B cell (primary cell): ENCODE measurements around the gene BMPER.

ENCODE experiments used
- EZH2 ChIP-seq: IDR thresholded peaks from 2 replicates; pipeline ENCODE4 v1.6.1; 2012; ENCODE audit warnings: borderline replicate concordance, low read depth, mild to moderate bottlenecking, moderate library complexity, low read length; ENCODE audit not compliant: insufficient read depth, poor library complexity, severe bottlenecking
- TF ChIP-seq, protein P1 (sequence below): fragments of 200-600 bp; IDR thresholded peaks from one replicate; pipeline ENCODE4 v1.8.0; 2022; ENCODE audit warnings: antibody characterized with exemption, mild to moderate bottlenecking

DNA sequence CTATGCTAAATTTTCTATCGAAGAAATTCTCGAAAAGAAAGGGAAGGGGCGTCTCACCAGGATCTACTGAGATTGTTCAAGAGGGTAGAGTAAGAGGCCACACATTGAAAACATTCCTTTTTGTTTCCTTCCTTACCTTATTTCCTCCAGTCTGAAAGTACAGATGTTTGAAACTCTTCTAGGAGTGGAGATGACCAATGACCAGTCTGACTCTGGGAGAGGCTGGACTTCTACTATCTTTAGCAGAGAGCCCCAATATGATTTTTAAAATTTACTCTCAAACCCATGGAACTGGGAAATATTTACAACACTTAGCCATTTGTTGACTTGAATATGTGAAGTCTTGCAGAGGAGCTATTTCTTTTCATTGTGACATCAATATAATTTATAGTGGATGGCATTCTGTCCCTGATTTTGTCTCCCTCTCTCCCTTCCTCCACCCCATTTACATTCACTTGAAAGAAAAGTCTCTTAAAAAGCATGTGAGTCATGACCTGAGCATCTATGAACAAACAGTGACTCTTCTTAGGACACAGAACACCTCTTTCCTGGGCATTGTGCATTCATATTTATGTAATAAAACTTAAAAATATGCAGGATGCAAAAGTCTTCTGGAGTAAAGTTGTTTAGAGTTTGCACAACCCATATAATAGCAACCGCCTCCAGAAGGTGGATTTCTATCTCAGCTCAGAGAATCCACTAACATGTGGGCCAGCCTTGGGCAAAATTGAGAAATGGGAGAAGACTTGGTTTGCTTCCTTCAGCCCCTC, 31.2 kb upstream of the BMPER start:
- no peak for TF ChIP-seq EZH2
- TF ChIP-seq, protein P1, sequence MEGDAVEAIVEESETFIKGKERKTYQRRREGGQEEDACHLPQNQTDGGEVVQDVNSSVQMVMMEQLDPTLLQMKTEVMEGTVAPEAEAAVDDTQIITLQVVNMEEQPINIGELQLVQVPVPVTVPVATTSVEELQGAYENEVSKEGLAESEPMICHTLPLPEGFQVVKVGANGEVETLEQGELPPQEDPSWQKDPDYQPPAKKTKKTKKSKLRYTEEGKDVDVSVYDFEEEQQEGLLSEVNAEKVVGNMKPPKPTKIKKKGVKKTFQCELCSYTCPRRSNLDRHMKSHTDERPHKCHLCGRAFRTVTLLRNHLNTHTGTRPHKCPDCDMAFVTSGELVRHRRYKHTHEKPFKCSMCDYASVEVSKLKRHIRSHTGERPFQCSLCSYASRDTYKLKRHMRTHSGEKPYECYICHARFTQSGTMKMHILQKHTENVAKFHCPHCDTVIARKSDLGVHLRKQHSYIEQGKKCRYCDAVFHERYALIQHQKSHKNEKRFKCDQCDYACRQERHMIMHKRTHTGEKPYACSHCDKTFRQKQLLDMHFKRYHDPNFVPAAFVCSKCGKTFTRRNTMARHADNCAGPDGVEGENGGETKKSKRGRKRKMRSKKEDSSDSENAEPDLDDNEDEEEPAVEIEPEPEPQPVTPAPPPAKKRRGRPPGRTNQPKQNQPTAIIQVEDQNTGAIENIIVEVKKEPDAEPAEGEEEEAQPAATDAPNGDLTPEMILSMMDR = no peak
